ENCODE measurements around the gene CHRD. TPM values are rescaled to one million over a fixed set of nuclear protein-coding genes. Genes with fewer than 3 reads are reported as not detected.
"Not testable (repeated sequence)": the region's sequence is repeated elsewhere in the genome, so short reads cannot be mapped to it uniquely, and the experiment has no call there.

The CHRD gene
- total RNA-seq, 4 donors from 2014 or later: 29.1 to 44.6 (median 34.3) TPM

GRCh38 chr3:184337399-184337714 lies 42.5 kb upstream of the CHRD start, which contains the start of gene FAM131A:
TSS of gene FAM131A (plus strand) at chr3:184337600. CDS start at chr3:184337631, 31 bp downstream.
- H3K27ac ChIP-seq: peak within 1 kb of the TSS; percentile 94 to 100 (median 98)
- H3K36me3 ChIP-seq: peaks cover 0 to 41% (median 10%) of the 10 kb centered on the region in 3 donors
- H3K27me3 ChIP-seq: no peaks in the 10 kb centered on the region
- H3K4me1 ChIP-seq: peaks cover 0 to 37% (median 23%) of the 10 kb centered on the region in 4 donors
- peak in 1 of 2 donors; percentile 45 for DNase-seq (ENCODE audit: low spot score in 2 of 2)
- TF ChIP-seq POLR2A (IDR thresholded peaks at IDR 0.05): no peak
- no peak for TF ChIP-seq EP300 (IDR thresholded peaks at IDR 0.05)
- no peak for TF ChIP-seq CTCF (IDR thresholded peaks at IDR 0.05)
- no peaks in the 10 kb centered on the region for H3K9me3 ChIP-seq
- H3K4me3 ChIP-seq: peak within 1 kb of the TSS; percentile 63 to 98 (median 89)
- 45 to 60% methylated on average over 5 to 6 of the region's 6 CpGs for WGBS, 2 donors

GRCh38 chr3:184337981-184338380 lies 41.9 kb upstream of the CHRD start:
- H3K27ac ChIP-seq: peak overlapping the region; percentile 94 to 100 (median 98)
- H3K36me3 ChIP-seq: peaks cover 0 to 41% (median 3%) of the 10 kb centered on the region in 3 donors
- 61 to 64% methylated on average over 7 of the region's 7 CpGs for WGBS, 2 donors
- no peak for DNase-seq (ENCODE audit: low spot score in 2 of 2)
- no peaks in the 10 kb centered on the region for H3K9me3 ChIP-seq
- H3K4me1 ChIP-seq: peaks cover 0 to 37% (median 23%) of the 10 kb centered on the region in 4 donors
- TF ChIP-seq EP300 (IDR thresholded peaks at IDR 0.05): no peak
- no peak for TF ChIP-seq POLR2A (IDR thresholded peaks at IDR 0.05)
- TF ChIP-seq CTCF (IDR thresholded peaks at IDR 0.05): no peak
- H3K27me3 ChIP-seq: no peaks in the 10 kb centered on the region
- H3K4me3 ChIP-seq: peak overlapping the region in 2 of 4 donors; percentile 22 to 31

- WGBS, 2 donors: 17% methylated on average over 10 to 35 of the region's 37 CpGs
- H3K4me1 ChIP-seq: peaks cover 0 to 43% (median 23%) of the 10 kb centered on the region in 4 donors
- DNase-seq (ENCODE audit: low spot score in 2 of 2): peak; percentile 74 to 78
- no peaks in the 10 kb centered on the region for H3K27me3 ChIP-seq
- peaks cover 0 to 41% (median 0%) of the 10 kb centered on the region in 3 donors for H3K36me3 ChIP-seq
- peak overlapping the region in 2 of 4 donors; percentile 22 to 31 for H3K4me3 ChIP-seq
- TF ChIP-seq EP300 (IDR thresholded peaks at IDR 0.05): peak; percentile 44 to 71
- TF ChIP-seq POLR2A (IDR thresholded peaks at IDR 0.05): peak in 1 of 2 donors; percentile 21
- TF ChIP-seq CTCF (IDR thresholded peaks at IDR 0.05): peak in 2 of 5 experiments; percentile 18 to 34
- H3K27ac ChIP-seq: peak overlapping the region; percentile 94 to 100 (median 98)
- H3K9me3 ChIP-seq: no peaks in the 10 kb centered on the region
These were observed 41.3 kb upstream of the CHRD start for GRCh38 chr3:184338511-184338945.

- H3K4me3 ChIP-seq: peak overlapping the region in 2 of 4 donors; percentile 22 to 31
- H3K36me3 ChIP-seq: peaks cover 0 to 41% (median 0%) of the 10 kb centered on the region in 3 donors
- H3K4me1 ChIP-seq: peaks cover 0 to 44% (median 23%) of the 10 kb centered on the region in 4 donors
- no peak for DNase-seq (ENCODE audit: low spot score in 2 of 2)
- no peaks in the 10 kb centered on the region for H3K9me3 ChIP-seq
- 43 to 54% methylated on average over 8 of the region's 8 CpGs for WGBS, 2 donors
- no peaks in the 10 kb centered on the region for H3K27me3 ChIP-seq
- peak overlapping the region; percentile 94 to 100 (median 98) for H3K27ac ChIP-seq
- TF ChIP-seq POLR2A (IDR thresholded peaks at IDR 0.05) (no peak), EP300 (IDR thresholded peaks at IDR 0.05) (no peak), CTCF (IDR thresholded peaks at IDR 0.05) (no peak)
These were observed 40.9 kb upstream of the CHRD start for GRCh38 chr3:184339001-184339400.

- not testable (repeated sequence) for H3K9me3 ChIP-seq; DNase-seq (ENCODE audit: low spot score in 2 of 2); H3K27me3 ChIP-seq; H3K4me3 ChIP-seq
- Histone ChIP-seq H3K27ac (peak overlapping the region in 1 of 4 donors; percentile 97), H3K4me1 (peaks cover 0 to 44% (median 23%) of the 10 kb centered on the region in 4 donors), H3K36me3 (peaks cover 0 to 41% (median 0%) of the 10 kb centered on the region in 3 donors)
- 82 to 90% methylated on average over 19 of the region's 19 CpGs for WGBS, 2 donors
These were observed 40.3 kb upstream of the CHRD start for GRCh38 chr3:184339451-184340135.

Measured in tibial nerve (tissue), 4 donors.